ENCODE data around the gene PPP3CA. TPM values are rescaled to one million over a fixed set of nuclear protein-coding genes. Genes with fewer than 3 reads are reported as not detected.

Gene PPP3CA
- total RNA-seq, 4 donors from 2014 or later = 38.5 to 46.7 (median 40.6) TPM

GRCh38 chr4:101328063-101328602, 19.2 kb downstream of the PPP3CA start:
- no peak for DNase-seq (ENCODE audit: low spot score in 2 of 2)
- intact Hi-C loops (cut with DNase I; ENCODE audit: low total_unique reads) = no loop called here
- no peak for TF ChIP-seq POLR2A (IDR thresholded peaks at IDR 0.05)
- TF ChIP-seq CTCF (IDR thresholded peaks at IDR 0.05) = no peak
- no peak overlapping the region for H3K4me3 ChIP-seq (ENCODE audit: low read depth, poor library complexity, severe bottlenecking)
- 77 to 79% methylated on average over 4 of the region's 4 CpGs for WGBS, 2 donors

- intact Hi-C loops (cut with DNase I; ENCODE audit: low total_unique reads) = no loop called here
- 84 to 87% methylated on average over 1 of the region's 1 CpG for WGBS, 2 donors
- no peak overlapping the region for H3K4me3 ChIP-seq (ENCODE audit: low read depth, poor library complexity, severe bottlenecking)
- DNase-seq (ENCODE audit: low spot score in 2 of 2) = no peak
- TF ChIP-seq POLR2A (IDR thresholded peaks at IDR 0.05) = no peak
- no peak for TF ChIP-seq CTCF (IDR thresholded peaks at IDR 0.05)
Measured at GRCh38 chr4:101326576-101326975, 20.8 kb downstream of the PPP3CA start.

GRCh38 chr4:101322743-101323142, 24.6 kb downstream of the PPP3CA start:
- no peak for DNase-seq (ENCODE audit: low spot score in 2 of 2)
- TF ChIP-seq POLR2A (IDR thresholded peaks at IDR 0.05) (no peak), CTCF (IDR thresholded peaks at IDR 0.05) (no peak)
- 97 to 100% methylated on average over 1 of the region's 1 CpG for WGBS, 2 donors
- intact Hi-C loops (cut with DNase I; ENCODE audit: low total_unique reads) = no loop called here
- H3K4me3 ChIP-seq (ENCODE audit: low read depth, poor library complexity, severe bottlenecking) = no peak overlapping the region

GRCh38 chr4:101321481-101322042, 25.8 kb downstream of the PPP3CA start:
- DNase-seq (ENCODE audit: low spot score in 2 of 2) = no peak
- intact Hi-C loops (cut with DNase I; ENCODE audit: low total_unique reads) = no loop called here
- 34 to 39% methylated on average over 4 of the region's 4 CpGs for WGBS, 2 donors
- TF ChIP-seq CTCF (IDR thresholded peaks at IDR 0.05) (no peak), POLR2A (IDR thresholded peaks at IDR 0.05) (no peak)
- no peak overlapping the region for H3K4me3 ChIP-seq (ENCODE audit: low read depth, poor library complexity, severe bottlenecking)

- TF ChIP-seq CTCF (IDR thresholded peaks at IDR 0.05) = no peak
- WGBS, 2 donors = 94 to 98% methylated on average over 3 of the region's 3 CpGs
- intact Hi-C loops (cut with DNase I; ENCODE audit: low total_unique reads) = no loop called here
- no peak for DNase-seq (ENCODE audit: low spot score in 2 of 2)
- H3K4me3 ChIP-seq (ENCODE audit: low read depth, poor library complexity, severe bottlenecking) = no peak overlapping the region
Measured at GRCh38 chr4:101315786-101316185, 31.5 kb downstream of the PPP3CA start.

- H3K4me3 ChIP-seq (ENCODE audit: low read depth, poor library complexity, severe bottlenecking) = no peak overlapping the region
- 69 to 76% methylated on average over 2 of the region's 2 CpGs for WGBS, 2 donors
- no peak for TF ChIP-seq CTCF (IDR thresholded peaks at IDR 0.05)
- no peak for TF ChIP-seq POLR2A (IDR thresholded peaks at IDR 0.05)
- intact Hi-C loops (cut with DNase I; ENCODE audit: low total_unique reads) = no loop called here
- DNase-seq (ENCODE audit: low spot score in 2 of 2) = no peak
Measured at GRCh38 chr4:101315041-101315440, 32.3 kb downstream of the PPP3CA start.

Data from lower leg skin (tissue), 4 donors.